CD8-positive, alpha-beta memory T cell (primary cell): ENCODE measurements around the gene NCOA7. TPM values are rescaled to one million over a fixed set of nuclear protein-coding genes. Genes with fewer than 3 reads are reported as not detected.
"Not testable (repeated sequence)": the region's sequence is repeated elsewhere in the genome, so short reads cannot be mapped to it uniquely, and the experiment has no call there.

Experiments used
- CTCF ChIA-PET: fragments of 350-600 bp; sonication (Branson Sonifier 250); formaldehyde crosslinking; loops from one replicate; lab custom pipeline; 2021; ENCODE audit warnings: antibody characterized with exemption; lab: Charles Lee
- POLR2A ChIA-PET: fragments of 350-600 bp; sonication (Branson Sonifier 250); formaldehyde crosslinking; loops from one replicate; lab custom pipeline; 2021; ENCODE audit warnings: antibody characterized with exemption; lab: Charles Lee
- DNase-seq, 5 donors: peaks; one replicate each; pipeline versions ENCODE4 v3.0.0 to v3.0.0-alpha.2; 2020 to 2022; ENCODE audit warnings: mixed read lengths in 1 of 5
- H3K27ac ChIP-seq: one replicate; pipeline ENCODE4 v1.7.0; 2013; ENCODE audit warnings: low read depth, mild to moderate bottlenecking, low read length, moderate library complexity
- H3K27me3 ChIP-seq: 2 replicates; pipeline ENCODE4 v1.7.0; 2013; ENCODE audit warnings: low read length, mild to moderate bottlenecking; ENCODE audit not compliant: insufficient read depth, poor library complexity, severe bottlenecking
- H3K36me3 ChIP-seq: 2 replicates; pipeline ENCODE4 v1.7.0; 2013; ENCODE audit warnings: mild to moderate bottlenecking, low read length, moderate library complexity; ENCODE audit not compliant: insufficient read depth
- H3K4me1 ChIP-seq: 2 replicates; pipeline ENCODE4 v1.7.0; 2013; ENCODE audit warnings: mild to moderate bottlenecking, low read length, moderate library complexity; ENCODE audit not compliant: insufficient read depth
- H3K4me3 ChIP-seq: 2 replicates; pipeline ENCODE4 v1.7.0; 2013; ENCODE audit warnings: mild to moderate bottlenecking, low read length
- H3K9me3 ChIP-seq: 2 replicates; pipeline ENCODE4 v1.7.0; 2013; ENCODE audit warnings: mild to moderate bottlenecking, low read length
- H3K27ac Mint-ChIP-seq, 8 donors: one replicate each; pipeline ENCODE4 v1.8.0; 2020 to 2021; ENCODE audit warnings: mixed read lengths in 8 of 8, mild to moderate bottlenecking in 6 of 8, inconsistent platforms in 3 of 8, moderate library complexity in 3 of 8
- H3K27me3 Mint-ChIP-seq, 2 donors: one replicate each; pipeline ENCODE4 v1.8.0; 2020 to 2021; ENCODE audit warnings: mixed read lengths in 2 of 2, mild to moderate bottlenecking in 1 of 2, moderate library complexity in 1 of 2
- H3K36me3 Mint-ChIP-seq, 3 donors: one replicate each; pipeline ENCODE4 v1.8.0; 2020 to 2021; ENCODE audit warnings: mixed read lengths in 3 of 3, inconsistent platforms in 1 of 3, mild to moderate bottlenecking in 1 of 3
- H3K4me1 Mint-ChIP-seq, 3 donors: one replicate each; pipeline ENCODE4 v1.8.0; 2020 to 2021; ENCODE audit warnings: mixed read lengths in 3 of 3, inconsistent platforms in 1 of 3, mild to moderate bottlenecking in 1 of 3
- H3K4me3 Mint-ChIP-seq, 7 donors: one replicate each; pipeline ENCODE4 v1.8.0; 2020 to 2021; ENCODE audit warnings: mixed read lengths in 7 of 7, mild to moderate bottlenecking in 6 of 7, moderate library complexity in 4 of 7, inconsistent platforms in 2 of 7
- H3K9me3 Mint-ChIP-seq, 5 donors: one replicate each; pipeline ENCODE4 v1.8.0; 2020 to 2022; ENCODE audit warnings: mixed read lengths in 5 of 5, mild to moderate bottlenecking in 3 of 5, moderate library complexity in 2 of 5, inconsistent platforms in 1 of 5
- polyA plus RNA-seq: library from polyadenylated mRNA; unstranded; fragments of 300-500 nt; fragmentation: Illumina TruSeq; gene quantifications from one replicate; pipeline ENCODE4 v1.2.3, GENCODE V29; 2021
- total RNA-seq, 2 experiments: library from RNA; stranded (reverse); gene quantifications; one replicate each; pipeline ENCODE4 v1.2.3, GENCODE V29; 2021

The NCOA7 gene
- total and polyA plus RNA-seq, 3 experiments from 2014 or later = 38.3 to 62.5 (median 54.7) TPM

DNA sequence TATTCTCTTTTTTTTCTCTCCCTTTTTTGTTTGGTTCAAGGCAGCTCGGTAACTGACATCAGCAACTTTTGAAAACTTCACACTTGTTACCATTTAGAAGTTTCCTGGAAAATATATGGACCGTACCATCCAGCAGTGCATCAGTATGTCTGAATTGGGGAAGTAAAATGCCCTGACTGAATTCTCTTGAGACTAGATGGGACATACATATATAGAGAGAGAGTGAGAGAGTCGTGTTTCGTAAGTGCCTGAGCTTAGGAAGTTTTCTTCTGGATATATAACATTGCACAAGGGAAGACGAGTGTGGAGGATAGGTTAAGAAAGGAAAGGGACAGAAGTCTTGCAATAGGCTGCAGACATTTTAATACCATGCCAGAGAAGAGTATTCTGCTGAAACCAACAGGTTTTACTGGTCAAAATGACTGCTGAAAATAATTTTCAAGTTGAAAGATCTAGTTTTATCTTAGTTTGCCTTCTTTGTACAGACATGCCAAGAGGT lies 30.8 kb upstream of the NCOA7 start:
- Mint-ChIP-seq H3K27ac (no peak overlapping the region), H3K4me1 (no peaks in the 10 kb centered on the region), H3K36me3 (no peaks in the 10 kb centered on the region), H3K4me3 (no peak overlapping the region), H3K9me3 (no peaks in the 10 kb centered on the region), H3K27me3 (peaks cover 9 to 57% of the 10 kb centered on the region in 2 donors)
- no peaks in the 10 kb centered on the region for H3K36me3 ChIP-seq
- no peak for DNase-seq
- no peaks in the 10 kb centered on the region for H3K4me1 ChIP-seq
- H3K27ac ChIP-seq = no peak overlapping the region
- ChIA-PET CTCF (interaction anchor here (0.8 to 1.2 kb wide), 2 partner anchors 446 to 455 kb away, joined by 3 read pairs; no protein-coding TSS in a partner anchor), POLR2A (interaction anchor here (0.6 kb wide), 2 partner anchors 19 to 27 kb away, joined by 3 read pairs; no protein-coding TSS in a partner anchor)
- H3K4me3 ChIP-seq = no peak overlapping the region
- H3K9me3 ChIP-seq = no peaks in the 10 kb centered on the region
- H3K27me3 ChIP-seq = peaks cover 6% of the 10 kb centered on the region

GRCh38 chr6:125764121-125764671 lies 26.6 kb upstream of the NCOA7 start:
- peaks cover 11 to 63% of the 10 kb centered on the region in 2 donors for H3K27me3 Mint-ChIP-seq
- POLR2A ChIA-PET = no interaction called here
- H3K36me3 ChIP-seq = no peaks in the 10 kb centered on the region
- no peak overlapping the region for H3K27ac Mint-ChIP-seq
- DNase-seq = no peak
- peaks cover 6% of the 10 kb centered on the region for H3K27me3 ChIP-seq
- no peak overlapping the region for H3K4me3 ChIP-seq
- CTCF ChIA-PET = interaction anchor here (1.0 to 1.6 kb wide), 4 partner anchors 11 to 451 kb away, joined by 4 to 6 read pairs (median 4); no protein-coding TSS in a partner anchor
- H3K4me3 Mint-ChIP-seq = no peak overlapping the region
- no peaks in the 10 kb centered on the region for H3K4me1 ChIP-seq
- H3K36me3 Mint-ChIP-seq = no peaks in the 10 kb centered on the region
- H3K9me3 Mint-ChIP-seq = no peaks in the 10 kb centered on the region
- H3K4me1 Mint-ChIP-seq = no peaks in the 10 kb centered on the region
- H3K27ac ChIP-seq = no peak overlapping the region
- H3K9me3 ChIP-seq = no peaks in the 10 kb centered on the region

DNA sequence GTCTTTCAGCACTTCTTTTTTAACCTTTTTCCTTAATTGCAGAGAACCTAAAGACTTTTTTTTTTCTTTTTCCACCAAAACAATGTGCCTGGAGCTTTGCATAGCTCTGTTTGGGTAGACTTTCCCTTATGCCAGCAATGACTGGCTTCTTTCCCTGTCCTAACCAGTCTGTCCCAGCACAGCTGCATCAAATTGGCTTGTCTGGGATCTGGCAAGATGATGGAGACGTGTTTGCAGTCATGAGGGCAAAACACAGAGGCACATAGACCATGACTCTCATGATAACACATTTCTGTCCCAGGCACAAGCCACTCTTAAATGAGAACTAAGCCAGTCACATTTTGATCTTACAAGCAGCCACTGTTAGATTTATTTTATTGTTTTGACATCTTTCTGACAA lies 24.8 kb upstream of the NCOA7 start:
- Histone ChIP-seq H3K4me1 (no peaks in the 10 kb centered on the region), H3K36me3 (no peaks in the 10 kb centered on the region), H3K27me3 (peaks cover 6% of the 10 kb centered on the region), H3K9me3 (no peaks in the 10 kb centered on the region), H3K27ac (no peak overlapping the region), H3K4me3 (no peak overlapping the region)
- H3K27ac Mint-ChIP-seq = no peak overlapping the region
- H3K4me1 Mint-ChIP-seq = no peaks in the 10 kb centered on the region
- H3K9me3 Mint-ChIP-seq = no peaks in the 10 kb centered on the region
- no peak overlapping the region for H3K4me3 Mint-ChIP-seq
- peaks cover 9 to 49% of the 10 kb centered on the region in 2 donors for H3K27me3 Mint-ChIP-seq
- POLR2A ChIA-PET = no interaction called here
- CTCF ChIA-PET = interaction anchor here (1.1 kb wide), 1 partner anchor 455 kb away, joined by 4 read pairs; no protein-coding TSS in a partner anchor
- DNase-seq = no peak
- no peaks in the 10 kb centered on the region for H3K36me3 Mint-ChIP-seq

DNA sequence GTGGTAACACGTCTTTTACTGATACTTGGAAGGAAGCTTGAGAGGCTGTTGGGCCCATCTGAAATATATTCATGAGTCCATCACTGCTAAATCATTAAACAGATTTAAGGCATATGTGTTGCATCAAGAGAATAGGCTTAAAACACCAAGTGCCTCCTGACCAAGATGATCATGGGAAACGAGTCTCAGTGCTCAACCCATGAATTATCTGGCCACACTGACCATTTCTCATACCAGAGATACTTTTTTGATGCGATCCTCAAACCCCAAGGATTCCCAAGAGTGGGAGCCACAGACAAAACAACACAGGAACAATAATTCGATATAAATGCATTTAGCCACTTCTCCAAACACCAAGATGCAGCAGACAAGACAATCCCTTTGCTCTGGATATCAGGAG lies 24.1 kb upstream of the NCOA7 start:
- H3K4me1 ChIP-seq = no peaks in the 10 kb centered on the region
- H3K4me1 Mint-ChIP-seq = no peaks in the 10 kb centered on the region
- CTCF ChIA-PET = interaction anchor here (1.1 to 1.6 kb wide), 4 partner anchors 12 to 455 kb away, joined by 3 to 6 read pairs (median 4); partner anchors contain the start of gene HINT3

DNA sequence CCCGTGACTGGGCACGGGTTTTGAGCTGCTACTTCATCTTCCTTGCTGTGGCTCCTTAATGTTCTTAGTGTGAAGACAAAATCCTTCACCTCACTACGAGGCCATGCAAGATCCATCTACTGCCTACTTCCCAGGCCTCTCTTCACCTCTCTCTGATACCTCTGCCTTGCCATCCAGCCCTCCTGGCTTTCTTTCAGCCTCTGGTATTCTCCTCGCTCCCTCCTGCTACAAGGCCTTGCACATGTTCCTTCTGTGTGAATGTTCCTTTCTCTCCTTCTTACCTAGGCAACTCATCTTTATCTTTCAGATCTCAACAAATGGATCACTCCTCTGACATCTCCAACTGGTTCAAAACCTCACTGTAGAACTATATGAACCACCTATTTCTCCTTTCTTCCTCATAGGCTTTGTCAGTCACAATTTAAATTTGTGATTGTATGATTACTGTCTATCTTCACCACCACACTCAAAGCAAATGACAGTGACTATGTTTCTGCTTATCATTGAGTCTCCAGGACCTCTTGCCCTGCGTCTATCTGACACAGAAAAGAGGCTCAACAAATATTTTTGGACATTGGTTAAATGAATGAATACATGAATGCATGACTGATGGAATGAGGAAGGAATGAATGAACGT lies 21.5 kb upstream of the NCOA7 start:
- DNase-seq = no peak
- no peaks in the 10 kb centered on the region for H3K36me3 ChIP-seq
- H3K27me3 ChIP-seq = no peaks in the 10 kb centered on the region
- no peaks in the 10 kb centered on the region for H3K9me3 ChIP-seq
- no peak overlapping the region for H3K4me3 Mint-ChIP-seq
- no peak overlapping the region for H3K27ac ChIP-seq
- CTCF ChIA-PET = interaction anchor here (0.6 to 2.2 kb wide), 2 partner anchors 458 to 473 kb away, joined by 3 to 12 read pairs; no protein-coding TSS in a partner anchor
- H3K4me1 Mint-ChIP-seq = no peaks in the 10 kb centered on the region
- H3K9me3 Mint-ChIP-seq = no peaks in the 10 kb centered on the region
- H3K4me1 ChIP-seq = no peaks in the 10 kb centered on the region
- no peak overlapping the region for H3K27ac Mint-ChIP-seq
- POLR2A ChIA-PET = no interaction called here
- H3K36me3 Mint-ChIP-seq = no peaks in the 10 kb centered on the region
- no peak overlapping the region for H3K4me3 ChIP-seq
- H3K27me3 Mint-ChIP-seq = peaks cover 8 to 39% of the 10 kb centered on the region in 2 donors

More for the DNA sequence above, 24.1 kb upstream of the NCOA7 start:
- no peak overlapping the region for H3K4me3 Mint-ChIP-seq
- no peak overlapping the region for H3K27ac Mint-ChIP-seq
- Histone ChIP-seq H3K4me3 (no peak overlapping the region), H3K27me3 (peaks cover 2% of the 10 kb centered on the region), H3K9me3 (no peaks in the 10 kb centered on the region), H3K27ac (no peak overlapping the region), H3K36me3 (no peaks in the 10 kb centered on the region)
- peaks cover 9 to 44% of the 10 kb centered on the region in 2 donors for H3K27me3 Mint-ChIP-seq
- POLR2A ChIA-PET = no interaction called here
- no peaks in the 10 kb centered on the region for H3K9me3 Mint-ChIP-seq
- no peaks in the 10 kb centered on the region for H3K36me3 Mint-ChIP-seq
- DNase-seq = no peak

DNA sequence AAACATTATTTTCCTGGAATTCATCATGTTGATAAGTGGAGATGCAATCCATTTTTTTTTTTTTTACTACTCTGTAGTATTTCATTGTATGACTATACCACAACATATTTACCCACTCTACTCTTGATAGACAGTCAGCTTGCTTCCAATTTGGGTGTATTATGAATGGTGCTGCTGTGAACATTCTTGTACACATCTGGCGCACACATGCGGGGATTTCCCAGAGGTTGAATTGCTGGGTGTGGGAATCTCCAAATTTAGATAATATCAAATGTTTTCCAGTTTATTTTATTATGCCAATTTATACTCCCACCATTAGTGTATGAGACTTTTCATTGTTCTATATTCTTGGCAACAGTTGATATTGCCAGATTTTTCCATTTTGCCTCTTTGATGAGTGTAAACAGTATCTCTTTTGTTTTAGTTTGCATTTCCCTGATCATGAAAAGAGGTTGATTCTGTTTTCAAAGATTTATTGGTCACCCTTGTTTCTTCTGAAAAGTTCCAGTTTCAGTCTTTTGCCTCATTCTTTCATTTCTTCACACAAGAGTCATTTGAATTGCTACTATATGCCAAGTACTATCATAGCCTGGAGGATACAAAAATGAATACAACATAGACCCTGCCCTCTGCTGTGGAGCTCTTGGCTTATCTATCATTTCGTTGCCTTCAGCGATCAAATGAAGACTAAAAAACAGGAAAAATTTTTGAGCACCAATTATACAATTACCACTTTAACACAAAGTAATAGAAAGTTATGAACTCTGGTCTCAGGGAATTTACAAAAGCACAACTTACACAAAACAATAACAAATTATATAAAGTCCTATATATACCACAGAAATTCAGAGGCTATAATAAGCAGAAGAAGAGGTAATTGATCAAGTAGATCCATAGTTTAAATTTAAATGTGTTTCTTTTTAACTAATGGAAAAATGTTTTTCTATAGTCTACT lies 17.1 kb upstream of the NCOA7 start:
- Mint-ChIP-seq H3K27me3 (peaks cover 5 to 10% of the 10 kb centered on the region in 2 donors), H3K27ac (no peak overlapping the region), H3K9me3 (no peaks in the 10 kb centered on the region), H3K4me3 (no peak overlapping the region), H3K4me1 (peaks cover 0 to 6% (median 3%) of the 10 kb centered on the region in 3 donors), H3K36me3 (no peaks in the 10 kb centered on the region)
- ChIA-PET POLR2A (no interaction called here), CTCF (no interaction called here)
- Histone ChIP-seq H3K4me1 (no peaks in the 10 kb centered on the region), H3K4me3 (no peak overlapping the region), H3K27ac (no peak overlapping the region), H3K9me3 (no peaks in the 10 kb centered on the region), H3K27me3 (no peaks in the 10 kb centered on the region), H3K36me3 (no peaks in the 10 kb centered on the region)
- no peak for DNase-seq

DNA sequence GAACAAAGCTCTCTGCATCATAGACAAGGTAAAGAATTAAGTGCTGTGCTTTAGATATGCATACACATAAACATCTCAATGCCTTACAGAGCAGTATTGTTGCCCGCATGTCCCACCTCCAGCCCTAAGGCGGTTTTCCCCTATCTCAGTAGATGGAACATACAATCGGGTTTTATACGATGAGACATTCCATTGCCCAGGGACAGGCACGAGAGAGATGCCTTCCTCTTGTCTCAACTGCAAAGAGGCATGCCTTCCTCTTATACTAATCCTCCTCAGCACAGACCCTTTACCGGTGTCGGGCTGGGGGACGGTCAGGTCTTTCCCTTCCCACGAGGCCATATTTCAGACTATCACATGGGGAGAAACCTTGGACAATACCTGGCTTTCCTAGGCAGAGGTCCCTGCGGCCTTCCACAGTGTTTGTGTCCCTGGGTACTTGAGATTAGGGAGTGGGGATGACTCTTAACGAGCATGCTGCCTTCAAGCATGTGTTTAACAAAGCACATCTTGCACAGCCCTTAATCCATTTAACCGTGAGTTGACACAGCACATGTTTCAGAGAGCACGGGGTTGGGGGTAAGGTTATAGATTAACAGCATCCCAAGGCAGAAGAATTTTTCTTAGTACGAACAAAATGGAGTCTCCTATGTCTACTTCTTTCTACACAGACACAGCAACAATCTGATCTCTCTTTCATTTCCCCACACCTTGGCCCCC lies 14.5 kb upstream of the NCOA7 start:
- Mint-ChIP-seq H3K27ac (peak overlapping the region in 1 of 8 donors; percentile 14), H3K4me3 (peak overlapping the region in 1 of 7 donors; percentile 47)
- H3K9me3 Mint-ChIP-seq, H3K36me3 ChIP-seq, H3K9me3 ChIP-seq, H3K4me3 ChIP-seq, H3K4me1 ChIP-seq, DNase-seq, POLR2A ChIA-PET, H3K4me1 Mint-ChIP-seq, H3K27ac ChIP-seq, H3K27me3 Mint-ChIP-seq, H3K36me3 Mint-ChIP-seq, H3K27me3 ChIP-seq: not testable (repeated sequence)
- CTCF ChIA-PET = interaction anchor here (3.5 kb wide), 1 partner anchor 181 kb away, joined by 15 read pairs; the partner anchor contains the start of gene HINT3
